Suprapubic skin (tissue), 4 donors: Measurements from ENCODE around the gene SCGB3A1. TPM values are rescaled to one million over a fixed set of nuclear protein-coding genes. Genes with fewer than 3 reads are reported as not detected.

ENCODE experiments used
- DNase-seq, 2 donors: peaks; one replicate each; pipeline ENCODE4 v3.0.0-alpha.2; 2019; ENCODE audit warnings: low spot score in 2 of 2
- H3K27ac ChIP-seq: fragments of 200-600 bp; sonication (generic); one replicate; pipeline ENCODE4 v1.5.1; 2019
- H3K27me3 ChIP-seq: fragments of 200-600 bp; sonication (generic); one replicate; pipeline ENCODE4 v1.5.1; 2019
- H3K36me3 ChIP-seq: fragments of 200-600 bp; sonication (generic); one replicate; pipeline ENCODE4 v1.5.1; 2019
- H3K4me1 ChIP-seq: fragments of 200-600 bp; sonication (generic); one replicate; pipeline ENCODE4 v1.5.1; 2019
- H3K4me3 ChIP-seq: fragments of 200-600 bp; sonication (generic); one replicate; pipeline ENCODE4 v1.5.1; 2019; ENCODE audit warnings: mild to moderate bottlenecking
- H3K9me3 ChIP-seq: fragments of 200-600 bp; sonication (generic); one replicate; pipeline ENCODE4 v1.5.1; 2019
- EP300 ChIP-seq: sonication (generic); formaldehyde crosslinking; IDR thresholded peaks from one replicate; pipeline ENCODE4 v1.6.1; 2017; ENCODE audit warnings: antibody characterized with exemption
- POLR2A ChIP-seq, 2 donors: fragments of 450-650 bp; IDR thresholded peaks; one replicate each; pipeline ENCODE4 v1.6.1; 2017; ENCODE audit warnings: antibody characterized with exemption in 2 of 2, mild to moderate bottlenecking in 2 of 2, moderate library complexity in 2 of 2
- POLR2AphosphoS5 ChIP-seq, 3 donors: sonication (generic); formaldehyde crosslinking; IDR thresholded peaks; one replicate each; pipeline ENCODE4 v1.6.1; 2017; ENCODE audit warnings: antibody characterized with exemption in 3 of 3
- WGBS: methylation state at CpG from one replicate; pipeline ENCODE4 v1.1.5; 2018; 5-methylcytosine and 5-hydroxymethylcytosine counted together
- total RNA-seq, 4 donors: library from RNA; depleted of rRNA; stranded (reverse); fragments of >200 nt; gene quantifications; one replicate each; pipeline ENCODE4 v1.1.0, GENCODE V29; 2016
- TF ChIP-seq, protein P1 (sequence below), 2 donors: fragments of 200-600 bp in 1 of 2; fragments of 450-650 bp in 1 of 2; sonication (generic) in 1 of 2; IDR thresholded peaks; one replicate each; pipeline ENCODE4 v1.5.1; 2016 to 2019; ENCODE audit warnings: antibody characterized with exemption in 2 of 2, mild to moderate bottlenecking in 1 of 2, moderate library complexity in 1 of 2

SCGB3A1 gene
- total RNA-seq, 4 donors from 2014 or later, result 2.2 to 7.8 (median 4.1) TPM; not detected in 1

DNA sequence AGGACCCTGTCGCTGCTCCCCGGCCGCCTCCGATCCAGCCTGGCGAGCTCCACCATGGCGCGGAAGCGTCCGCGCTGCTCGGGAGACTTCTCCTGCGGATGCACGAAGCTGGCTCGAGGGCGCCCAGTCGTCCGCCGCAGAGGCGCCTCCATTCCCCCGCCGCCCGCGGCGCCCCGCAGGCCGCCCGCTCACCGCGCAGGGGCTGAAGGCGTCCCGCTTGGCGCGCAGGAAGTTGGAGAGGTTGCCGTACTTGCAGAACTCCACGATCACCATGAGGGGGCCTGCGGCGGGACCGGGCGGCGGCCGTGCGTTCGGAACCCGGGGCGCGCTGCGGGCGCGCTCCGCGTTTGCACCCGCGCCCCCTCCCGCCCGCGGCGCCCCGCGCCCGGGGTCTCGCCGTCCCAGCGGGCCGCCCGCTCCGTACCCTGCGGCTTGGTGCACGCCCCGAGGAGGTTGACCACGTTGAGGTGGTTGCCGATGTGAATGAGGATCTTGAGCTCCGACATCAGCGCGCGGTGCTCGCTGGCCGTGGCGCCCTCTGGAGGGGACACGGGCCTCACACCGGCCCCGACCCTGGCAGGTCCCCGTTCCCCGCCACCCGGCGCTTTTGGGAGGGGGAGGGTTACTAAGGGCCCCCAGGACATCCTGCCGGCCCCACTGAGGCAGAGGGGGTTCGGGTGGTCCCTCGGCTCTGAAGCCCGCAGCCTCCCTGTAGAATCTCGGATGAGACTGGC lies 27.7 kb upstream of the SCGB3A1 start:
- no peaks in the 10 kb centered on the region for H3K36me3 ChIP-seq
- H3K27ac ChIP-seq, result no peak overlapping the region
- peaks cover 10% of the 10 kb centered on the region for H3K4me1 ChIP-seq
- DNase-seq, result no peak
- TF ChIP-seq POLR2AphosphoS5 (IDR thresholded peaks at IDR 0.05), result no peak
- TF ChIP-seq EP300, result no peak
- TF ChIP-seq, protein P1, sequence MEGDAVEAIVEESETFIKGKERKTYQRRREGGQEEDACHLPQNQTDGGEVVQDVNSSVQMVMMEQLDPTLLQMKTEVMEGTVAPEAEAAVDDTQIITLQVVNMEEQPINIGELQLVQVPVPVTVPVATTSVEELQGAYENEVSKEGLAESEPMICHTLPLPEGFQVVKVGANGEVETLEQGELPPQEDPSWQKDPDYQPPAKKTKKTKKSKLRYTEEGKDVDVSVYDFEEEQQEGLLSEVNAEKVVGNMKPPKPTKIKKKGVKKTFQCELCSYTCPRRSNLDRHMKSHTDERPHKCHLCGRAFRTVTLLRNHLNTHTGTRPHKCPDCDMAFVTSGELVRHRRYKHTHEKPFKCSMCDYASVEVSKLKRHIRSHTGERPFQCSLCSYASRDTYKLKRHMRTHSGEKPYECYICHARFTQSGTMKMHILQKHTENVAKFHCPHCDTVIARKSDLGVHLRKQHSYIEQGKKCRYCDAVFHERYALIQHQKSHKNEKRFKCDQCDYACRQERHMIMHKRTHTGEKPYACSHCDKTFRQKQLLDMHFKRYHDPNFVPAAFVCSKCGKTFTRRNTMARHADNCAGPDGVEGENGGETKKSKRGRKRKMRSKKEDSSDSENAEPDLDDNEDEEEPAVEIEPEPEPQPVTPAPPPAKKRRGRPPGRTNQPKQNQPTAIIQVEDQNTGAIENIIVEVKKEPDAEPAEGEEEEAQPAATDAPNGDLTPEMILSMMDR (IDR thresholded peaks at IDR 0.05), result no peak
- H3K27me3 ChIP-seq, result peaks cover 38% of the 10 kb centered on the region
- peak overlapping the region; percentile 40 for H3K4me3 ChIP-seq
- 11% methylated on average over 25 of the region's 90 CpGs for WGBS
- H3K9me3 ChIP-seq, result no peaks in the 10 kb centered on the region

DNA sequence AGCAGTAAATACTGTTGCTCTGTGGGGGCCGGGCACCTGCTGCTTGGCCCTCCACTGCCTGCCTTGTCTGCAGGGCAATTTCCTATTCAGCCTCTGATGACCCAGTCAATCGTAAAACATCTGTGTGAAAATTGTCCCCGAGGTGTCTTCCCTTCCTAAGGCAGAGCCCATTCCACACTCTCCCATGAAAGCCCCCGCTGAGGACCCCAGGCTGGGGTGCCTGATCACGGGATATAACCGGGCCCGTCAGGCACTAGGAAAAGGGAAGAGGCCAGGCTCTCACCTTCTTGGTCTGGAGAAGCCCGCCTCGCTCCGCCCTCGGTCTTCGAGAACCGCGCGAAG lies 27.2 kb upstream of the SCGB3A1 start:
- Histone ChIP-seq H3K9me3 (no peaks in the 10 kb centered on the region), H3K4me1 (peaks cover 10% of the 10 kb centered on the region), H3K27ac (no peak overlapping the region), H3K36me3 (no peaks in the 10 kb centered on the region), H3K4me3 (peak overlapping the region; percentile 40), H3K27me3 (peaks cover 38% of the 10 kb centered on the region)
- 25% methylated on average over 7 of the region's 15 CpGs for WGBS
- TF ChIP-seq, protein P1 (IDR thresholded peaks at IDR 0.05), result no peak
- TF ChIP-seq EP300 (no peak), POLR2AphosphoS5 (IDR thresholded peaks at IDR 0.05) (no peak), POLR2A (IDR thresholded peaks at IDR 0.05) (no peak)
- no peak for DNase-seq

DNA sequence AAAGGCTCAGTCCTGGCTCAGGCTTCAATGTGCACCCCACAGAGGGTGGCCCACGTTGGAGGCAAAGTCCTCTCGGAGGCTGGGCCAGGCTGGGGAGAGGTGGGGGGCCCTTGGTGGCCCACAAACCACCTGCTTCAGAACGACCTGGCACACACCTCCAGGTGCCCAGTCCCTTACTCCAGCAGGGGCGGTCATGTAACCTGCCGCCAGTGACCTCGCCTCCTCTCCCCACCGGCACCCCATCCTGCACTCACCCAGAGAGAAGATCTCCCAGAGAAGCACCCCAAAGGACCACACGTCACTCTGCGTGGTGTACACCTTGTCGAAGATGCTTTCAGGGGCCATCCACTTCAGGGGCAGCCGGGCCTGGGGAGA lies 22.5 kb upstream of the SCGB3A1 start:
- no peak overlapping the region for H3K27ac ChIP-seq
- no peak overlapping the region for H3K4me3 ChIP-seq
- 95% methylated on average over 8 of the region's 11 CpGs for WGBS
- H3K9me3 ChIP-seq, result no peaks in the 10 kb centered on the region
- peaks cover 16% of the 10 kb centered on the region for H3K27me3 ChIP-seq
- DNase-seq, result no peak
- H3K4me1 ChIP-seq, result peaks cover 4% of the 10 kb centered on the region
- no peak for TF ChIP-seq EP300
- TF ChIP-seq, protein P1 (IDR thresholded peaks at IDR 0.05), result no peak
- no peak for TF ChIP-seq POLR2A (IDR thresholded peaks at IDR 0.05)
- no peak for TF ChIP-seq POLR2AphosphoS5 (IDR thresholded peaks at IDR 0.05)
- no peaks in the 10 kb centered on the region for H3K36me3 ChIP-seq

DNA sequence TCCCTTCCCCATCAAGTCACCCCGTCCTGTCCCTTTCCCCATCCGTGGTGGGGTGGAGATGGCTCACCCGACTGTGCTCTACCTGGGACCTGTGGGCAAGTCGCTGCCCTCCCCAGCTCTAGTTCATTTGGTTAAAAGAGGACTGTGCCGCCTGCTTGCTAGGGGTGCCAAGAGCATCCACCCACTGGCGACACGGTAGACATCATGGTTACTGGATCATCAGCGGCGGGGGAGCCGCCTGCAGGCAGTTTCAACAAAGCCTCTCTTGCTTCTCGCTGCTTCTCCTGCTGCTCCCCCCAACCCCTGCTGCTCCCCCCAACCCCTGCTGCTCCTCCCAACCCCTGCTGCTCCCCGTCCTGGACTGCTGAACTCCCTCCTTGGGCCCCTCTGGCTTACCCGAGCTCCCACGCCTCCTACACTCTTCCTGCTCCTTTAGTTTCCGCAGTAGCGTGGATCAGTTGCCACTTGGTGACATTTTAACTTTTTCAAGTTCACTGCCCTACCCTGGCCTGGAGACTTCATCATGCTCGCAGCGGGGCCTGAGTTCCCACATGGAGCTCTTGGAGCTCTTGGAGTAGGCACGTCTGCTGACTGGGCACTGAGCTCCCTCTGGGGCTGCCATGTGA lies 22.0 kb upstream of the SCGB3A1 start:
- H3K36me3 ChIP-seq, result no peaks in the 10 kb centered on the region
- TF ChIP-seq EP300, result no peak
- no peak for TF ChIP-seq POLR2A (IDR thresholded peaks at IDR 0.05)
- no peak for TF ChIP-seq POLR2AphosphoS5 (IDR thresholded peaks at IDR 0.05)
- TF ChIP-seq, protein P1 (IDR thresholded peaks at IDR 0.05), result no peak
- WGBS, result 82% methylated on average over 17 of the region's 19 CpGs
- H3K9me3 ChIP-seq, result no peaks in the 10 kb centered on the region
- DNase-seq, result no peak
- H3K27ac ChIP-seq, result no peak overlapping the region
- H3K4me3 ChIP-seq, result no peak overlapping the region
- H3K4me1 ChIP-seq, result no peaks in the 10 kb centered on the region
- peaks cover 15% of the 10 kb centered on the region for H3K27me3 ChIP-seq

DNA sequence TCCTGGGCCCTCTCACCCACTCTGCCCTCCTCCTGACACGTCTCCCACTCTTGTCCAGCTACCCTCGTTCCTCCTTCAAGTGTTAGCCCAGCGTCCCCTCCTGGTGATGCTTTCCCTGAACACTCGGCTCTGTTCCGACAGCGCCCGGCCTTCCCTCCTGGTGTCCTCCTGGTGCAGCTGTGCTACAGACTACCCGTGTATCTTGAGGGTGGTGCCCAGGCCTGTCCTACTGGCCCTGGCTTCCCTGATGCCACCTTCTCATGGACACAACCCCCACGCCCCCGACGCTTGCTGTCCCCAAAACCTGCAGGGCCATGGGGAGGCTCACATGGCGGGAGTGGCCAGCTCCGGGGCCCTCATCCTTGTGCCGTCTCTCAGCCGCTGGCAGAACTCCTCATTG lies 21.4 kb upstream of the SCGB3A1 start:
- H3K9me3 ChIP-seq, result no peaks in the 10 kb centered on the region
- TF ChIP-seq POLR2AphosphoS5 (IDR thresholded peaks at IDR 0.05), result no peak
- TF ChIP-seq POLR2A (IDR thresholded peaks at IDR 0.05), result no peak
- TF ChIP-seq, protein P1 (IDR thresholded peaks at IDR 0.05), result no peak
- no peak for TF ChIP-seq EP300
- peaks cover 14% of the 10 kb centered on the region for H3K27me3 ChIP-seq
- no peaks in the 10 kb centered on the region for H3K4me1 ChIP-seq
- 82% methylated on average over 12 of the region's 15 CpGs for WGBS
- DNase-seq, result no peak
- H3K36me3 ChIP-seq, result no peaks in the 10 kb centered on the region
- H3K4me3 ChIP-seq, result no peak overlapping the region
- H3K27ac ChIP-seq, result no peak overlapping the region
